Spleen (tissue), 11 donors: ENCODE measurements around the gene ANKRD11. TPM values are rescaled to one million over a fixed set of nuclear protein-coding genes. Genes with fewer than 3 reads are reported as not detected.
"Not testable (repeated sequence)": the region's sequence is repeated elsewhere in the genome, so short reads cannot be mapped to it uniquely, and the experiment has no call there.

Experiments
- DNase-seq: peaks from one replicate; pipeline ENCODE4 v3.0.0-alpha.2; 2020
- H3K27ac ChIP-seq, 8 donors: fragments of 200-600 bp; sonication (generic) in 7 of 8; 1 replicate in 4 of 8; 2 replicates in 4 of 8; pipeline versions ENCODE4 v1.5.0 to v1.8.0; 2016 to 2021; ENCODE audit warnings: inconsistent platforms in 4 of 8, mild to moderate bottlenecking in 4 of 8, moderate library complexity in 1 of 8
- H3K27me3 ChIP-seq, 7 donors: fragments of 200-600 bp; sonication (generic) in 6 of 7; replicated peaks in 1 of 7; 1 replicate in 4 of 7; 2 replicates in 3 of 7; pipeline versions ENCODE4 v1.5.0 to v1.8.0; 2016 to 2021; ENCODE audit warnings: inconsistent platforms in 3 of 7, mild to moderate bottlenecking in 1 of 7
- H3K36me3 ChIP-seq, 6 donors: fragments of 200-600 bp; sonication (generic) in 5 of 6; 1 replicate in 4 of 6; 2 replicates in 2 of 6; pipeline versions ENCODE4 v1.5.0 to v1.8.0; 2016 to 2021; ENCODE audit warnings: inconsistent platforms in 2 of 6
- H3K4me1 ChIP-seq, 6 donors: fragments of 200-600 bp; sonication (generic) in 5 of 6; 1 replicate in 3 of 6; 2 replicates in 3 of 6; pipeline versions ENCODE4 v1.5.0 to v1.8.0; 2016 to 2021; ENCODE audit warnings: inconsistent platforms in 3 of 6
- H3K4me3 ChIP-seq, 8 donors: fragments of 200-600 bp; sonication (generic) in 7 of 8; 1 replicate in 4 of 8; 2 replicates in 4 of 8; pipeline versions ENCODE4 v1.5.0 to v1.8.0; 2016 to 2021; ENCODE audit warnings: inconsistent platforms in 4 of 8, mild to moderate bottlenecking in 4 of 8, moderate library complexity in 2 of 8
- H3K9me3 ChIP-seq, 8 donors: fragments of 200-600 bp; sonication (generic) in 7 of 8; 1 replicate in 4 of 8; 2 replicates in 4 of 8; pipeline versions ENCODE4 v1.5.0 to v1.8.0; 2016 to 2021; ENCODE audit warnings: inconsistent platforms in 4 of 8
- CTCF ChIP-seq, 11 experiments: fragments of 200-600 bp in 7 of 11; fragments of 450-650 bp in 4 of 11; sonication (generic) in 4 of 11; IDR thresholded peaks in 8 of 11; conservative IDR thresholded peaks in 3 of 11; 1 replicate in 7 of 11; 2 replicates in 4 of 11; pipeline versions ENCODE4 v1.4.0 to v1.8.0; 2016 to 2021; ENCODE audit warnings: antibody characterized with exemption in 11 of 11, inconsistent platforms in 4 of 11, mild to moderate bottlenecking in 1 of 11
- POLR2A ChIP-seq, 3 donors: fragments of 450-650 bp; IDR thresholded peaks; one replicate each; pipeline ENCODE4 v1.5.1; 2017; ENCODE audit warnings: antibody characterized with exemption in 3 of 3, mild to moderate bottlenecking in 1 of 3
- POLR2AphosphoS5 ChIP-seq, 3 donors: sonication (generic); formaldehyde crosslinking; IDR thresholded peaks; one replicate each; pipeline ENCODE4 v1.5.1; 2017; ENCODE audit warnings: antibody characterized with exemption in 3 of 3
- WGBS, 5 donors: extraction: QIAGEN DNeasy Blood & Tissue Kit in 3 of 5; methylation state at CpG; one replicate each; pipeline versions ENCODE4 v1.1.5 to v1.1.7; 2013 to 2018; 5-methylcytosine and 5-hydroxymethylcytosine counted together
- intact Hi-C: fragments of 100-400 bp; cut with DNase I; formaldehyde crosslinking; loops from one replicate; pipeline ENCODE4 v1.15.0; 2023; ENCODE audit warnings: low total_unique reads
- polyA plus RNA-seq, 3 donors: library from polyadenylated mRNA; stranded (reverse); fragments of 200-250 nt; gene quantifications; one replicate each; pipeline ENCODE4 v1.2.1, GENCODE V29; 2013
- total RNA-seq, 7 donors: library from RNA; depleted of rRNA in 3 of 7; stranded (reverse); fragments of >200 nt in 3 of 7; fragmentation: NEBNext Ultra II Directional in 4 of 7; extraction: Animal tissue kit (Norgen Biotek cat#: 25700) in 4 of 7; gene quantifications; one replicate each; pipeline versions ENCODE4 v1.1.0 to v1.2.1, GENCODE V29; 2016 to 2021
- donor health status: healthy with polysubstance abuse.
- donor health status: DM: no; HTN: no; CAD: no; lungs with moderate emphysema.
- donor health status: DM: no; HTN: no; CAD: no.
- donor health status: Bipolar disorder and iron deficiency.
- donor health status: healthy.
- donor health status: DM: no; HTN: no; CAD: no.
- donor health status: DM: yes; HTN: yes; CAD: no.

The ANKRD11 gene
- total and polyA plus RNA-seq, 10 donors: 29.0 to 203 (median 128) TPM

- no peak for DNase-seq
- no peaks in the 10 kb centered on the region for H3K9me3 ChIP-seq
- 68 to 91% (median 83%) methylated on average over 12 of the region's 12 CpGs for WGBS, 5 donors
- no peak overlapping the region for H3K4me3 ChIP-seq
- TF ChIP-seq POLR2A (IDR thresholded peaks at IDR 0.05) (no peak), POLR2AphosphoS5 (IDR thresholded peaks at IDR 0.05) (peak in 1 of 3 donors; percentile 40), CTCF (IDR thresholded peaks at IDR 0.05 in 8 of 11, conservative IDR thresholded peaks at IDR 0.05 in 3 of 11) (no peak)
- peaks cover 26 to 84% (median 66%) of the 10 kb centered on the region in 6 donors for H3K4me1 ChIP-seq
- peaks cover 0 to 9% (median 0%) of the 10 kb centered on the region in 6 donors for H3K36me3 ChIP-seq
- no peaks in the 10 kb centered on the region for H3K27me3 ChIP-seq
- H3K27ac ChIP-seq: peak overlapping the region in 1 of 8 donors; percentile 38
- intact Hi-C loops: no loop called here
These were observed 59.2 kb downstream of the ANKRD11 start for GRCh38 chr16:89431158-89431584.

- intact Hi-C loops: no loop called here
- Histone ChIP-seq H3K9me3 (no peaks in the 10 kb centered on the region), H3K4me3 (no peak overlapping the region), H3K4me1 (peaks cover 28 to 84% (median 67%) of the 10 kb centered on the region in 6 donors), H3K27ac (no peak overlapping the region), H3K27me3 (no peaks in the 10 kb centered on the region), H3K36me3 (peaks cover 0 to 9% (median 0%) of the 10 kb centered on the region in 6 donors)
- TF ChIP-seq CTCF (IDR thresholded peaks at IDR 0.05 in 8 of 11, conservative IDR thresholded peaks at IDR 0.05 in 3 of 11) (no peak), POLR2A (IDR thresholded peaks at IDR 0.05) (no peak), POLR2AphosphoS5 (IDR thresholded peaks at IDR 0.05) (no peak)
- WGBS, 5 donors: 89 to 92% (median 90%) methylated on average over 19 of the region's 19 CpGs
- DNase-seq: no peak
These were observed 59.8 kb downstream of the ANKRD11 start for GRCh38 chr16:89430436-89431157.

GRCh38 chr16:89428605-89429004 lies 61.8 kb downstream of the ANKRD11 start:
- H3K9me3 ChIP-seq, H3K36me3 ChIP-seq, H3K4me3 ChIP-seq, intact Hi-C loops, DNase-seq, H3K27me3 ChIP-seq, H3K27ac ChIP-seq: not testable (repeated sequence)
- WGBS, 5 donors: 94 to 97% (median 95%) methylated on average over 7 of the region's 7 CpGs
- peaks cover 34 to 84% (median 66%) of the 10 kb centered on the region in 6 donors for H3K4me1 ChIP-seq

GRCh38 chr16:89426736-89427530 lies 63.4 kb downstream of the ANKRD11 start:
- Histone ChIP-seq H3K9me3 (no peaks in the 10 kb centered on the region), H3K4me1 (peaks cover 42 to 84% (median 67%) of the 10 kb centered on the region in 6 donors), H3K36me3 (peaks cover 0 to 9% (median 0%) of the 10 kb centered on the region in 6 donors), H3K4me3 (no peak overlapping the region), H3K27ac (no peak overlapping the region), H3K27me3 (no peaks in the 10 kb centered on the region)
- intact Hi-C loops: no loop called here
- 87 to 91% (median 89%) methylated on average over 10 of the region's 10 CpGs for WGBS, 5 donors
- TF ChIP-seq POLR2AphosphoS5 (IDR thresholded peaks at IDR 0.05) (no peak), CTCF (IDR thresholded peaks at IDR 0.05 in 8 of 11, conservative IDR thresholded peaks at IDR 0.05 in 3 of 11) (no peak), POLR2A (IDR thresholded peaks at IDR 0.05) (no peak)
- no peak for DNase-seq
